Activated naive CD8-positive, alpha-beta T cell treated with anti-CD3 and anti-CD28 coated beads, Interleukin-2, amount 50 U/mL, for 16 hours (primary cell): ENCODE measurements around the gene EXD3.
"Not testable (repeated sequence)": the region's sequence is repeated elsewhere in the genome, so short reads cannot be mapped to it uniquely, and the experiment has no call there.

ENCODE experiments used
- DNase-seq: peaks from one replicate; pipeline ENCODE4 v3.0.0-alpha.2; 2020; ENCODE audit warnings: low read depth, low spot score

EXD3 gene, protein sequence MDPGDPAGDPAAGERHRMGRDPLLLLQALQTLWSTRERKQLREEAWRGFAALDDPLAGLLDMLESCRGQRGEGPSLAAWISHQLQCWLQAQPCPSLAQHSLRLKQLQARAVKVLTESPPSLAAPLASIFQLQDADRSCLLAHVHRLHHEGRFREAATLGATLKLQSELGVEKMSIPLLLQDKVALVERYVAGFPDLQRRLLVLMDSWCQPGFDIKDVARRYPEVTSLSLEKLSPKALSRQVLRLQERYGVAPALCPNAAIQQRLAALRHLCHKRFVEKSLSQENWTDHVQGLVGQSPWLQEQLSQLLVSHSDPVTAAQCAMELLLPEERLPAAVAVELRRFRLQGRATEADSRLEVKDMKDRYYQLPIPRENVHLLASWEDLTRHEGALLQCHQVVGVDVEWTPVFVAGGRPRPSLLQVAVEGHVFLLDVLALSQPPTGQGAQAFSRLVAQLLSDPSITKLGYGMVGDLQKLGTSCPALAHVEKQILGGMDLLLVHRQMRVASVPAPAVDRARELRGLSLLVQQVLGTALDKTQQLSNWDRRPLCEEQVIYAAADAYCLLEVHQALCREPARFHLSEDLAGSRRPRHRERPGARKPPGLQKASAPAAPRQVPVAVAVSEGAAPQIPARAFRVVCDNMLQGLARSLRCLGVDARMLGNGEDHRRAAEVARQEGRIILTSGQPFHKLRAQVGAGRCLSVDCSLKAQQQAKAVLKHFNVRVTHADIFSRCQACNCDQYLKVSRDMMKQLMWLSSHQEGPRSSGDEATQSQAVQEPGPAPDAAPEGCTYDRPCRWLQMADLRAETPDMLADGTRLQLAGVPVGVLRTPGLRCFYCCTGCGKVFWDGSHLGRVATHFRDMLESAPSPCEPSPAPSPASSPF

DNA sequence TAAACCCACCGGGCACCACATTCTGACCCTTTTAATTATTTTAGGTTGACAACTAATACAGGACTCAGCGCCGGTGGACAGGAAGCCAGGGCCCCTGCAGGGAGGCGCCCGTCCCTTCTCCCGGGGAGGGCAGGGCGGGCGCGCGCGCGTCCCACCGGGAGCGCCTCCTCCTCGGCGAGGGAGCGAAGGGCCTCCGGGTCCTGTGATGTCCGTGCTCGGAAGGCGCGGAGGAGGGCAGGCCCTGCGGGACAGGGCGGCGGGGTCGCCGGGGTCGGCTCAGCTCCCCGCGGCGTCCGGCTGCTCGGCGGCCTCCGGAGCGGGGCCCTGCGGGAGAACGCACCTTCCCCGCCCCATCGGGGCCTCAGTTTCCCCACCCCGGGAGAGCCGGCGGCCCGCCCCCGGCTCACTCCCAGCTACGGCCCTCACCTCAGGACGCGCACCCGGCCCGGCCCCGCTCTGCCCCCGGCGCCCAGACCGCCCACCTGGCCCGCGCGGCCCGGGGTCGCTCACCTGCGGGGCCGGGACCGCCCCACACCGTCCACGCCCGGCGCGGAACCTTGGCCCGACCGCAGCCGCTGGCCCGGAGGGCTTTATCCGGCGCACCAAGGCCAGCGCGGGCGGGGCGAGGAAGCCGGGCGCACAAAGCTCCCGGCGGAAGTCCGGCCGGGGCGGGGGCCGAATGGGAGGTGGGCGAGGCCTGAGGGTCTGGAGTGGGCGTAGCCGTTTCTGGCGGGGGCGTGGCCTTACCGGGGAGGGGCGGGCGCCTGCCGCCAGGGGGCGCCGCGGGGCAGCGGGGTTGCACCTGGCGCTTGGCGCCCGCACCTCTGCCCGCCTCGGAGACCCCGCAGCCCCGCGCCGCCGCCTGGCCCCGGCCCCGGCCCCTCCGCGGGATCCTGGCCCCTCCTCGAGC is at the start of gene EXD3, which contains the start of gene NOXA1:
Gene EXD3, minus strand, starts transcription at position 559 of the 910 bp plus-strand sequence. CDS start 27,805 bp downstream, outside the sequence.
Gene NOXA1, plus strand, starts transcription at position 790 of the 910 bp plus-strand sequence. CDS start 137 bp downstream, outside the sequence.
- DNase-seq = peak; percentile 92

DNA sequence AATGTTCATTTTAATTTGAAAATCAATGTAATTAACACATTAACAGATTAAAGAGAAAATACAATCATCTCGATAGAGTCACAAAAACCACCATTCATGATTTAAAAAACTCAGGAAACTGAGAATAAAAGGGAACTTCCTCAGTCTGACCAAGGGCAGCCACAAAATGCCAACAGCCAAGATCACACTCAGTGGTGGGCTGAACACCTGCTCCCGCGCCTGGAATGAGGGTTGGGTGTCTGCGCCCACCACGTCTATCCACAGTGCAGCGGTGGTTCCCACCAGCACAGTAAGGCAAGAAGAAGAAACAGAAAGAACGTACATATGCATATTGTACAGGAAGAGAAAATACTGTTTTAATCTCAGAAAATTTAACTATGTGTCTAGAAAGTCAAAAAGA is 47.8 kb upstream of the EXD3 start:
- no peak for DNase-seq

DNA sequence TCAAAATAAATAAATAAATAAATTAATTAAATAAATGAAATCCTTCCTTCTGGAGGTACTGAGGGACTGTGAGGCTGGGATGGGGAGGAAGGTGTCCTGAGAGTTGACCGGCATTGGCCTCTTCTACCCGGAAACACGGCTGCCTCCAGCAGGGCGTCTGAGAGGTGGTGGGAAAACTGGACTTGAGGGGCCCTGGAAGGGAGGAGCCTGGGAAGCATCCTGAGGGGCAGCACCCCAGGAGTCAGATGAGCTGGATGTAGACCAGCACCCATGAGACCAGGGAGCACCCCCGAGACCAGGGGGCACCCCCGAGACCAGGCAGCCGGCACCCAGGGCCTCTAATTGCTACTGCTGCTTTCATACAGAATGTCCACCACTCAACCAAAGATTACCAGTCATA is 44.9 kb upstream of the EXD3 start:
- no peak for DNase-seq

DNA sequence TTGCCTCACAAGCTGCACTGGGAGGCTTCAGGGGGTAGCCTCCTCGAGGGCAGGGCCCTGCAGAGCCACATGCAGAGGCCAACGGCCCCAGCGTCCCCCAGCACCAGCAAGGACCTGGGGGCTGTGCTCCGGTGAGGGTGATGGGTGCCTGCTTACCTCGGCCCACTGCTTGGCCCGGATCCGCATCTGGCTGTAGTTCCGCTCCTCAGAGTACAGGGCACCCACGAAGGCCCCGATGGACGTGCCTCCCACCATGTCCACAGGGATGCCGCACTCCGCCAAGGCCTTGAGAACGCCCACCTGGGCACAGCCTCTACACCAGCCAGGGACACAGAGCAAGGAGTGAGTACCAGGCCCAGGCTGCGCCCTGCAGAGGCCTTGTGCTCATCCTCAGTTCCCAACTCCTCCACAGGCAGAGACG is 44.2 kb upstream of the EXD3 start:
- DNase-seq = no peak

DNA sequence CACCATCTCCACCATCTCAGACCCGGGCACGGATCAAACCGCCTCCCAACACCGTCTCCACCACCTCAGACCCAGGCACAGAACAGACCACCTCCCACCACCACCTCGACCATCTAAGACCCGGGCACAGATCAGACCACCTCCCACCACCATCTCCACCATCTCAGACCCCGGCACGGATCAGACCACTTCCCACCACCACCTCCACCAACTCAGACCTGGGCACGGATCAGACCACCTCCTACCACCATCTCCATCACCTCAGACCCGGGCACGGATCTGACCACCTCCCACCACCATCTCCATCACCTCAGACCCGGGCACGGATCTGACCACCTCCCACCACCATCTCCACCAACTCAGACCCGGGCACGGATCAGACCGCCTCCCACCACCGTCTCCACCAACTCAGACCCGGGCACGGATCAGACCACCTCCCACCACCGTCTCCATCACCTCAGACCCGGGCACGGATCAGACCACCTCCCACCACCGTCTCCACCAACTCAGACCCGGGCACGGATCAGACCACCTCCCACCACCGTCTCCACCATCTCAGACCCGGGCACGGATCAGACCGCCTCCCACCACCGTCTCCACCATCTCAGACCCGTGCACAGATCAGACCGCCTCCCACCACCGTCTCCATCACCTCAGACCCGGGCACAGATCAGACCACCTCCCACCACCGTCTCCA is 43.6 kb upstream of the EXD3 start:
- DNase-seq = not testable (repeated sequence)

DNA sequence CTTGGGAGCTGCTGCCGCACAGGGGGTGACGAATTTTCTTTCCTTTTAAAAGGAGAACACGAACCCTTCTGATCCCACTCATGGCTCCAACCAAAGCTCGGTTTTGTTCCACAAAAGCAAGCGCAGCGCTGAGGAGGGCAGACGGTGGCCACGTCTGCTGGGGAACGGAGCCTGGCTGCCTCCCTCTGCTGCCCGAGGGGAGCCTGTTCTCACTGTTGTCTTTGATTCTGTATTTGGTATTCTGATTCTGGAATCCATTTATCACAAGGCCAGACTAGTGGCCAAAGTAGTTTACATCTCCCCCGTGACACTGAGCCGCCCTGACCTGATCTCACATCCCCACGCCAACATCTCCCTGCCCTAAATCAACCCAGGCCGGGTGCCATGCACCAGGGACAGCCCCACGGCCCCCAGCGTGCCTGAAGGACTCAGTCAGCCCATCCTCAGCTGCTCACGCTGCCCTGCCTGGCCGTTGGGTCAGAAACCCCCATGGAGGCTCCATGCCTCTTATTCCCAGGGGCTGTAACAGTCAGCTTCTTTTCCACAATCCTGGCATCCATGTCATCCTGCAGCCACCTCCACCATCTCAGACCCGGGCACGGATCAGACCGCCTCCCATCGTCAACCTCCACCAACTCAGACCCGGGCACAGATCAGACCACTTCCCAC is 42.9 kb upstream of the EXD3 start:
- no peak for DNase-seq

DNA sequence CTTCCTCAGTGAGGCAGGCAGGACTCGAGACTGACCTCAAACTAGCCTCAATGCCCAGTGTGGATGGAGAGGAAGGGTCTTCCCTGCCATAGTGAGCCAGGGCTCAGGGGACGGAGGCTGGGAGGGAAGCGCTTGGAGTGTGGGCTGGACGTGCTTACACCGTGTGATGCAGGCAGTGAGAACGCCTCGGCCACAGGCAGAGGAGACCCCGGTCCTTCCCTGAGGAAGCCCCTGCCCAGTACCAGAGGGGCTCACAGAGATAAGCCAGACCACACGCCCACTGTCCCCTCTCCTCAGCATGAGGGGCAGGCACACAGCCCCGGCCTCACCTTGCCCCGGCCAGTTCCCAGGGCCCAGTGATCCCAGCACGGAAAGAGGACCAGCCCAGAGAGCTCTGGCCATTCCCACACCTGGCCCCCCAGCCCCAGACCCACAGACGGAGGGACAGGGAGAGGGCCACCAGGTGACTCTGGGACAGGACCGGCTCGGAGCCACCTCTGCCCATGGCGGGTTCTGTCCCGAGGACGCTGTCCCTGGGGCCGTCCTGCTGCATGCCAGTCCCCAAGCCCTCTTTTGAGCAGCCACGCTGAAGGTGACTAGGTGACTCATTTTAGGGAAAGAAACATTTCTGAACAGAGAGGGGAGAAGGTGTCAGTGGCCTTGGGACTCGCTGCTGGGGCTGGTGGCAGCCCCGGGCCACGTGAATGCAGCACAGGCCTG is 42.2 kb upstream of the EXD3 start:
- no peak for DNase-seq

DNA sequence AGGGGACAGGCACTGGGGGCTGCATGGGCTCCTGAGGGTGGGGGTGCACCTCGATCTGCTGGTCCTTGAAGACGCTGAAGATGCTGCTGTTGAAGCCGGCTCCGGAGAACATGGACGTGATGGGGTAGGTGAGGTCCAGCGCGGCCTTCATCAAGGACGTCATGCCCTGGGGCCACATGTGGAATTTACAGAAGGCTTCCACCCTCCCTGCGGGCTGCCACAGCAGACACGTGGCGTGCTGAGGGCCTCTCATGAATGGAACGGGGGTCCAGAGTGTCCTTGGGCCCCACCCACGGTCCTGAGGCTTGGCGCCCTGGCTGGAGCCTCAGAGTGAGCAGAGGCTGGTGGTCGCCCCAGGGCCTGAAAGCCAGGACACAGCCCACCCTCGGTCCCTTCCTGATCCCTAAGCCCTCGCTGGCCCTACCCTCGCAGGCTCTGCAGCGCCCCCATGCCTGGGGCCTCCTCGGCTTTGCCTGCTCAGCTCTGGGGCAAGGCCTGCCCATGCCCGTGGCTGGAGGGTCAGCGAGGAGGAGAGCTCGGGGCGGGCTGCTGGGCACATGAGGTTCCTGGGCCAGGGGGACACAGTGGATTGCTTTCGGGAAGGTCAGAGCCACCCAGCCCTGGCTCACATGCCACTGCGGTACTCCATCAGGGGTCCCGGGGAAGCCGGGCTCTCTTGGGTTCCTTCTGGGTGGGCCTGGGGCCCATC is 41.5 kb upstream of the EXD3 start:
- no peak for DNase-seq

DNA sequence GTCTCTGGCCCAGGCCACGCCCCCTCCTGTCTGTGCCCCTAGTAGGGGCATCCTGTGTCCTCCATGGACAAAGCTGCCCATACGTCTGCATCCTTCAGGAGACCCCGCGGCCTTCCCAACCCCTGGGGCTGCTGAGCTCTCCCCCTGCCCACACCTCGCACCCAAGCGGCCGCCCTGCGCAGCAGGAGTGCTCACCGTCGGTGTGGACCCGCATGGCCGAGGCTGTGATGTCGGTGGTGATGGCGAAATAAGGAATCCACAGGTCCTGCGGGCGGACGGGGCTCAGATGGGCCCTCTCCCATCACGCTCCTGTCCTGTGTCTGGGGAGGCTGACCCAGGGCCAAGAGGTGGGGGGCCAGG is 40.9 kb upstream of the EXD3 start:
- no peak for DNase-seq

DNA sequence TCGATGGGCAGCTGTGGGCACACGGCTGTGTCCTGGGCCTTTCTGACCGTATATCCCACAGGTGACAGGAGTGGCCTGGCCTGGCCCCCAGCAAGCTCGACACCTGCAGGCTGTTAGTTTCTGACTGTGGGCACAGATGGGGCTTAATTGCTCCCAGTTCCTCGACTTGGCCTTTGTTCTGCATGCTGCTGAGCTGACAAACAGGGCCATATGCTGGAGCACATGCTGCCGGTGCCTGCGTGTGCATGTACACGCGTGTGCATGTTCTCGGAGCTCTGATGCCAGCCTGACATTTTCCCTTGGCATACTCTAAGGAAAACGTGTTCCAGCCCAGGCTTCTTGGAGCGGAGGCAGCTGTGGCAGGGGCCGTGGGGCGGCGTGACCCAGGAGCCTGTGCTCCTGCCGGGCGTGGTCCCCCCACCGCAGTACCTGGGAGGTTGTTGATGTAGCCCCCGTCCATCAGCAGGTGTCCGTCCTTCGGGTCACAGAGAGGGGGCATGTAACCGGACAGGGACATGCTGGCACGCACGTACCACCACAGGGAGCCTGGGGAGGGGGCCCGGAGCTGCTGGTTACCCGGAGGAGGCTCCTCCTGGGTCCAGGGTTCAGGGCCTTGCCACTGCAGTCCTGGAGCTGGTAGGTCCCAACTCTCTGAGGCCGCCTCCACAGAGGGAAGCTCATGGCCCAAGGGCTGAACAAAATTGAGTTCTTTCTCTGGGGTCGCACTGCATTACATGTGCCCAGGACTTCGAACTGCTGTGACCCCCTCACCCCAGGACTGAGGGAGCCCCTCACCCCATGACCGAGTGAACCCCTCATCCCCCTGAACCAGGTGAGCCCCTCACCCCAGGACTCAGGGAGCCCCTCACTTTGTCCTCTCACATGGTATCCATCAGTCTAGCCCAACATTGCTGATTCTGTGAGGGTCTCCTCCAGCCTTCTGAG is 40.3 kb upstream of the EXD3 start:
- no peak for DNase-seq

DNA sequence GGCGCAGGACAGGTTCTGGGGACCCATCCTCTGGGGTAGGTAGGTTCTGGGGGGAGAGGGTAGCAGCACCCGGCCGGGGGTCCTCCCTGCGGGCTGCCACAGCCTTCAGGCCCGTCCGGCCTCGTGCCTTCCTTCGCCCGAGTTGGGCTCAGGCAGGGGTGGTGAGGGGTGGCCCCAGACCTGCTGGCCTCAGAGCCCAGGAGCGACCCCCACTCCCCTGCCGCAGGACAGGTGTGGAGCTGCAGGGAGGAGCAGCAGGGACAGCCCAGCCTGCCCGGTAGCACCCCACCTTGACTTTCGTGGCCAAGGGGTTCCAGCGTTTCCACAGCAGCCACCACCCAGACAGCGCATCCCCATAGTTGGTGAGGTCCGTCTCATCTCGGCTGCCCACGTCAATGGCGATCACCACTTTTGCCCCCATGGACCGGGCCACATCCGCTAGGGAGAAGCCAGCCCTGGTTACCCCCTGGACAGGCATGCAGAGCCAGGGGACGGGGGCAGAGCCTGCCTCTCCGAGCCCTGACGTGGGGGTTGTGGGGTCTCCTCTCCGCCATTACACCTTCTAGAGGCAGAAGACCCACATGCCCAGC is 39.5 kb upstream of the EXD3 start:
- no peak for DNase-seq

DNA sequence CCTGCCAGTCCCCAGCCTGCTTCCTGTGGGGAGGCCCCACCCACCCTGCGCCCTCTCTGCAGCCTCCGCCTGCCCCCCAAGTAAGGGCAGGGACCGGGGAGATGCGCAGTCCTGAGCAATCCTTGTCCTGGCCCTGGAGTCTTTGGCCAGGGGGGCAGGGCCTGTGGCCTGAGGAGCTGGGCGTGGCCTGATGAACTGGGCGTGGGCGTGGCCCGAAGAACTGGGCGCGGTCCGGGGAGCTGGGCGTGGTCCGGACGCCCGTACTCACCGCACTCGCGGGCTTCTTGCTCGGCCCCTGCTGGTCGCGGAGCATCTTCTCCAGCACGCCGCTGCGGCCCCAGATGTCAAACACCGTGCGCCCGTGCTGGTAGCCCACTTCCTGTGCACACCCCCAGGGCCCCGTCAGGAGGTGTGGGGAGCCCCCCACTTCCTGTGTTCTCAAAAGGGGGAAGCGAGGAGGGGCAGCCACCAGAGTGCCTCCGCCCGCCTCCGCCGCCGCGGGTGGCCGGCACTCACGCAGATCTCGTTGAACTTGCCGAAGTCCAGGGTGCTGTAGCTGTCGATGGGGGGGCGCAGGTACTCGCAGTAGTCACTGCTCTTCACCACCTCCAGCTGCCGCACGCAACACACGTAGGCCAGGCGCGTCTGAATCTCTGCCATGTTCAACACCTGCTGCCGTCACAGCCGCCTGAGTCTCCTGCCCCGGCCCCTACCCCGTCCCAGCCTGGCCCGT is 38.9 kb upstream of the EXD3 start:
- DNase-seq = peak; percentile 55

DNA sequence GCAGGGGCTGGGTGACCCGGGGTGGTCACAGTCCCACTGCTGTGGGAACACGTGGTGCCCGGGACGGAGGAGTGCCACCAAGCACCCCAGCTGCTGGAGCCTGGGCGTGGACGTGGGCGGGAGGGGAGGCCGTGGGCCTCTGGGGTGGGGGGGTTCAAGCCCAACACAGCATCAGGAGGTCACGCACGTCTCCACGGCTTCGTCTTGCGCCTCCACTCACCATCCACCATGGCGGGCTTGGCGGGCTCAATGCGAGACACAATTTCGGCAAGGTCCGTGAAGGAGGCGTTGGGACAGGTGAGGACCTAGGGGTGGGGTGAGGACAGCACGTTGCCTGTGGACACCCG is 38.3 kb upstream of the EXD3 start:
- no peak for DNase-seq

DNA sequence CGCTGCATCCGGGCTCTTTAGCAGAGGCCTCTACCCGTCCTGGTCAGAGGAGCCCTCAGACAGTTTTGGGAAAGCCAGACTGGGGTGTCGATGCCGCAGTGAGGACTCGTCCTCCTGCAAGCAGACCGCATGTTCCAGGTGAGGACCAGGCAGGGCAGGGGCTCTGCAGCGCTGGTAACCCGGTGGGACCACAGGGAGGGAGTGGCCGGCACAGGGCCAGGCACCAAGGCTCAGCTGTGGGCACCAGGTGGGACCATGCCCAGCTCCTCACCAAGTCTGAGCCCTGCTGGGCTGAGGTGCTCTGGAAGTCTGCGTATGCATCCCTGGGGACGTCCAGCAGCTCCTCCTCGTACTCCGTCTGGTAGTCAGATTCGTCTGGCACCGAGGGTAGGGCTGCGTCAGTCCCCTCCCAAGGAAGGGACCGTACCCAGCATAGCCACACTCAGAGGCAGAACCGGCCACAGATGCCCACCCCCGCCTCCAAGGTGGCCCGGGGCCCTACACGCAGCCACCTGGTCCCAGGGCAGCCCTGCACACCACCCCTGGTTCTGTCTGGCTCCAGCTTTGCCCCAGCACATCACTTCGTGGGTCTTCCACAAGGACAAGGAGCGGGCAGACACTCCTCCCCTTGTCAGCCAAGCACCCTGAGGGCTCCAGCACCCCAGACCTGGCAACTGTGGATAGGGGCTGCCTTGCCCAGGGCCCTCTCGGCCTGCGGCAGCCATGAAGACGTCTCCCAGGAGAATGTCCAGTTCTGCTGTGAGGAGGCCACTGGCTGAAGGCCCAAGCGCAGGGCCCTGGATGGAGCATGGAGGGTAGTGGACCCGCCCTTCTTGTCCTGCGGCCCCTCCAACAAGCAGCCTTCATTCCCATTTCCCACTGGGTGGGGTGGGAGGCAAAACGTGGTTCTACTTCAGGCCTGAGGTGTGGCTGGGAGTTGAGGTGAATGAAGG is 37.7 kb upstream of the EXD3 start:
- DNase-seq = no peak

DNA sequence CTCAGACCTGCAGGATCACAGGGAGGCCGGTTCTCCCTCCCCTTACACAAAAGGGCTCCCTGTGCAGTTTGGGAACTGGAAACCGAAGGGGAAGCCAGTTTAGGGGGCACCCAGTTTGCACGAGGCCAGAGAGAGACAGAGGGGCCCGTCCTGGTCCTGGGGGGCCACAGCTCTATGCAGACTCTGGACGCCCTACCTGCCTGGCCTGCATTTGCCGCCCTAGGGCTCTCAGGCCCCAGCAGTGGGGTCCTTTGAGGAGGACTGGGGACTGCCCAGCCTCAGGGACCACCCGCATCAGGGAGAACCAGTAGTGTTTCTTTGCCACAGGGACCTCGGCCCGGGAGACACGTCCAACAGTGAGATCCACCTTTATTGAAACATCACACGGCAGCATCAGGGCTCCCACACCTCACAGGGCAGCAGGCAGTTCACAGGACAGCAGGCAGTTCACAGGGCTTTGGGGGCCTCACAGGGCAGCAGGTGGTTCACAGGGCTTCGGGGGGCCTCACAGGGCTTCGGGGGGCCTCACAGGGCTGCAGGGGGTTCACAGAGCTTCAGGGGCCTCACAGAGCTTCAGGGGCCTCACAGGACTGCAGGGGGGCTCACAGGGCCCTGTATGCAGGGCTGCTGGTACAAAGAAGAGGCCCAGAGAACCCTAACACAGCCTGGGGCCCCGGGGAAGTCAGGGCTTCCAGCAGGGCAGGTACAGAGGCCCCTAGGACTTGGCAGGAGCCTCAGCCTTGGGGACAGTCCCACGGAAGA is 36.8 kb upstream of the EXD3 start:
- no peak for DNase-seq
